ENCODE data around the gene FERD3L. TPM values are rescaled to one million over a fixed set of nuclear protein-coding genes. Genes with fewer than 3 reads are reported as not detected.

The FERD3L gene
- total and polyA plus RNA-seq, 2 donors from 2014 or later, result not detected

DNA sequence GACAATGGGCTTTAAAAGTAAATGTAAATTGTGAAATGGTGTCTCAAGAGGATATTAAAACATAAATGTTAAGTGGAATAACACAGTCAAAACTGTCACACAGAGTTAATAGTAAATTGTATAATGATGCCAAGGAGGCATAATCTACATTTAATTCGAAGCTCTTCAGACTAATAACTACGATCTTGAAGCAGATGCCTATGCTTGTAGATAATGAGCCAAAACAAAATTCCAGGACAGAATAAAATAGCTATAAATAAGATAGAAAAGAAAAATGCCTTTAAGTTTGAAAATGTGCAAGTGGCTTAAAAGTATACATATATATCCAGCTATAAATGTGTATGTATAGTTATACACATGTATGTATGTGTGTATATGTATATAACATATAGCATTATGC lies 45.3 kb downstream of the FERD3L start:
- Histone ChIP-seq H3K4me1 (ENCODE audit: control insufficient read depth in 2 of 3, insufficient read depth in 2 of 3, low read depth in 1 of 3, low read length in 3 of 3) (no peaks in the 10 kb centered on the region), H3K9ac (ENCODE audit: low read length in 3 of 3) (no peak overlapping the region), H3K9me3 (ENCODE audit: control insufficient read depth in 2 of 3, insufficient read depth in 1 of 3, low read length in 3 of 3) (no peaks in the 10 kb centered on the region), H3K36me3 (ENCODE audit: control insufficient read depth in 2 of 3, insufficient read depth in 3 of 3, low read length in 3 of 3) (no peaks in the 10 kb centered on the region), H3K27me3 (ENCODE audit: control insufficient read depth, insufficient read depth, low read length) (peaks cover 10% of the 10 kb centered on the region), H3K27ac (ENCODE audit: low read depth in 2 of 2, low read length in 2 of 2) (no peak overlapping the region), H3K4me3 (ENCODE audit: low read length in 3 of 3) (no peak overlapping the region)
- no peak for FAIRE-seq
- intact Hi-C loops (cut with DNase I), result no loop called here
- TF ChIP-seq, protein P1, sequence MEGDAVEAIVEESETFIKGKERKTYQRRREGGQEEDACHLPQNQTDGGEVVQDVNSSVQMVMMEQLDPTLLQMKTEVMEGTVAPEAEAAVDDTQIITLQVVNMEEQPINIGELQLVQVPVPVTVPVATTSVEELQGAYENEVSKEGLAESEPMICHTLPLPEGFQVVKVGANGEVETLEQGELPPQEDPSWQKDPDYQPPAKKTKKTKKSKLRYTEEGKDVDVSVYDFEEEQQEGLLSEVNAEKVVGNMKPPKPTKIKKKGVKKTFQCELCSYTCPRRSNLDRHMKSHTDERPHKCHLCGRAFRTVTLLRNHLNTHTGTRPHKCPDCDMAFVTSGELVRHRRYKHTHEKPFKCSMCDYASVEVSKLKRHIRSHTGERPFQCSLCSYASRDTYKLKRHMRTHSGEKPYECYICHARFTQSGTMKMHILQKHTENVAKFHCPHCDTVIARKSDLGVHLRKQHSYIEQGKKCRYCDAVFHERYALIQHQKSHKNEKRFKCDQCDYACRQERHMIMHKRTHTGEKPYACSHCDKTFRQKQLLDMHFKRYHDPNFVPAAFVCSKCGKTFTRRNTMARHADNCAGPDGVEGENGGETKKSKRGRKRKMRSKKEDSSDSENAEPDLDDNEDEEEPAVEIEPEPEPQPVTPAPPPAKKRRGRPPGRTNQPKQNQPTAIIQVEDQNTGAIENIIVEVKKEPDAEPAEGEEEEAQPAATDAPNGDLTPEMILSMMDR (IDR thresholded peaks at IDR 0.05; ENCODE audit: borderline replicate concordance, extremely low read depth, insufficient read depth), result no peak
- DNase-seq, result no peak

DNA sequence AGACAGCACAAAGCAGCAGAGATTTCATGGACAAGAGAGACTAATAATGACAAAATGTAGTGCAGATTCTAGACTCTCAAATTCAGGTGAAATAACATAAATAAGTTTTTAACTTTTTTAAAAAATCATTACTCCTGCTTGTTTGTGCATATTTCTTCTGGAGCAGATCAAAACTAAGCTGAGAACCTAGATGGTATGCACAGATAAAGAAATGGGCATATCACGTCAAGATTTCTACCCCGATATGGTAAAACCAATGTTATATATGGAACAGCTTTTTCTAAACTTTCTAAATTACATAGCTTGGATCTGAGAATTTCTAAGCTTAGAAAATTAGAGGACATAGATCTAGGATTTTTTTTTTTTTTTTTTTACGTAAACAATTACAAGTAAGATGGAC lies 46.0 kb downstream of the FERD3L start:
- FAIRE-seq, result no peak
- peaks cover 5% of the 10 kb centered on the region for H3K27me3 ChIP-seq (ENCODE audit: control insufficient read depth, insufficient read depth, low read length)
- no peaks in the 10 kb centered on the region for H3K4me1 ChIP-seq (ENCODE audit: control insufficient read depth in 2 of 3, insufficient read depth in 2 of 3, low read depth in 1 of 3, low read length in 3 of 3)
- intact Hi-C loops (cut with DNase I), result no loop called here
- no peaks in the 10 kb centered on the region for H3K9me3 ChIP-seq (ENCODE audit: control insufficient read depth in 2 of 3, insufficient read depth in 1 of 3, low read length in 3 of 3)
- no peak overlapping the region for H3K9ac ChIP-seq (ENCODE audit: low read length in 3 of 3)
- DNase-seq, result no peak
- H3K27ac ChIP-seq (ENCODE audit: low read depth in 2 of 2, low read length in 2 of 2), result no peak overlapping the region
- H3K36me3 ChIP-seq (ENCODE audit: control insufficient read depth in 2 of 3, insufficient read depth in 3 of 3, low read length in 3 of 3), result no peaks in the 10 kb centered on the region
- TF ChIP-seq, protein P1 (IDR thresholded peaks at IDR 0.05; ENCODE audit: borderline replicate concordance, extremely low read depth, insufficient read depth), result no peak
- no peak overlapping the region for H3K4me3 ChIP-seq (ENCODE audit: low read length in 3 of 3)

DNA sequence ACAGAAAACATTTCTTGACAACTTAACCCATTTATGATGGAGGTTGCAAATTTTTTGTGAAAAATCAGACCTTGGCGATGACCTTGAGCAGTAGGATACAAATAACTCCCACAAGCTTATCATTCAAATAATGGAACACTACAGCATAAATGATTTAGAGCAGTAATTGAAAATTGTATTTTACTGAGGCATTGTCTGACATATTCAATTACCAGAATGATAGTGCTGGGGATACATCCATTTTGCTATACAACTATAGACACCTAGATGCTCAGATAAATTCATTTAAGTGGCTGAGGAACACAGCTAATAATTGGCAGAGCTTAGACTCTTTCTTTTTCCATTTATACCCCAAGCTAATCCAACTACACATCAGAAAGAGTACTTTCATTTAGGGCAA lies 46.7 kb downstream of the FERD3L start:
- no peak for FAIRE-seq
- Histone ChIP-seq H3K9me3 (ENCODE audit: control insufficient read depth in 2 of 3, insufficient read depth in 1 of 3, low read length in 3 of 3) (no peaks in the 10 kb centered on the region), H3K27me3 (ENCODE audit: control insufficient read depth, insufficient read depth, low read length) (peaks cover 5% of the 10 kb centered on the region), H3K9ac (ENCODE audit: low read length in 3 of 3) (no peak overlapping the region), H3K4me3 (ENCODE audit: low read length in 3 of 3) (no peak overlapping the region), H3K4me1 (ENCODE audit: control insufficient read depth in 2 of 3, insufficient read depth in 2 of 3, low read depth in 1 of 3, low read length in 3 of 3) (no peaks in the 10 kb centered on the region), H3K36me3 (ENCODE audit: control insufficient read depth in 2 of 3, insufficient read depth in 3 of 3, low read length in 3 of 3) (no peaks in the 10 kb centered on the region), H3K27ac (ENCODE audit: low read depth in 2 of 2, low read length in 2 of 2) (no peak overlapping the region)
- DNase-seq, result no peak
- TF ChIP-seq, protein P1 (IDR thresholded peaks at IDR 0.05; ENCODE audit: borderline replicate concordance, extremely low read depth, insufficient read depth), result no peak
- intact Hi-C loops (cut with DNase I), result no loop called here

Data from kidney (tissue), 14 donors.